K562 (cell line): ENCODE data around the gene KRT34.
"Not testable (repeated sequence)": the region's sequence is repeated elsewhere in the genome, so short reads cannot be mapped to it uniquely, and the experiment has no call there.

ENCODE experiments used
- BRD4 ChIP-seq: fragments of 200-600 bp; sonication (generic); IDR thresholded peaks from 2 replicates; pipeline ENCODE4 v1.6.1; 2017; ENCODE audit warnings: inconsistent platforms
- CBX3 ChIP-seq, 2 experiments: IDR thresholded peaks; 1 replicate in 1 of 2; 2 replicates in 1 of 2; pipeline ENCODE4 v1.6.1; 2012; ENCODE audit warnings: inconsistent platforms in 2 of 2, low read length in 2 of 2, borderline replicate concordance in 1 of 2, control low read depth in 1 of 2
- CBX8 ChIP-seq: fragments of 200-600 bp; sonication (generic); IDR thresholded peaks from 2 replicates; pipeline ENCODE4 v1.6.1; 2012; ENCODE audit warnings: borderline replicate concordance, mixed run types, low read depth, mild to moderate bottlenecking, moderate library complexity, mixed read lengths, low read length, control low read depth, inconsistent platforms; ENCODE audit not compliant: poor library complexity, severe bottlenecking; ENCODE audit errors: extremely low read depth
- CHD2 ChIP-seq: IDR thresholded peaks from 2 replicates; pipeline ENCODE4 v1.6.1; 2011; ENCODE audit warnings: low read depth, low read length
- EP300 ChIP-seq: IDR thresholded peaks from 2 replicates; pipeline ENCODE4 v1.6.1; 2012; ENCODE audit warnings: low read length, improper control_type of control experiment
- JUND ChIP-seq, 2 experiments: IDR thresholded peaks; 2 replicates in 1 of 2; 3 replicates in 1 of 2; pipeline ENCODE4 v1.6.1; 2011; ENCODE audit warnings: borderline replicate concordance in 2 of 2, low read depth in 2 of 2, low read length in 2 of 2, improper control_type of control experiment in 1 of 2, missing biosample characterization in 1 of 2, missing genetic modification characterization in 1 of 2, missing genetic modification reagents in 1 of 2
- KAT7 ChIP-seq: sonication (generic); formaldehyde crosslinking; IDR thresholded peaks from 2 replicates; pipeline ENCODE4 v1.8.0; 2022; ENCODE audit warnings: missing genetic modification reagents, mild to moderate bottlenecking, borderline replicate concordance
- SP2 ChIP-seq: IDR thresholded peaks from 2 replicates; pipeline ENCODE4 v1.6.1; 2011; ENCODE audit warnings: mild to moderate bottlenecking, low read depth, low read length, moderate library complexity; ENCODE audit not compliant: poor library complexity, severe bottlenecking; ENCODE audit errors: extremely low read depth
- TF ChIP-seq, protein P1 (sequence below): fragments of 250-450 bp; sonication (Bioruptor Pico); IDR thresholded peaks from 2 replicates; pipeline ENCODE4 v1.4.0; 2020; ENCODE audit warnings: mild to moderate bottlenecking, moderate library complexity
- TF ChIP-seq, protein P2 (sequence below): sonication (generic); formaldehyde crosslinking; IDR thresholded peaks from 2 replicates; pipeline ENCODE4 v1.9.0; 2022; ENCODE audit warnings: mild to moderate bottlenecking, missing genetic modification reagents

DNA sequence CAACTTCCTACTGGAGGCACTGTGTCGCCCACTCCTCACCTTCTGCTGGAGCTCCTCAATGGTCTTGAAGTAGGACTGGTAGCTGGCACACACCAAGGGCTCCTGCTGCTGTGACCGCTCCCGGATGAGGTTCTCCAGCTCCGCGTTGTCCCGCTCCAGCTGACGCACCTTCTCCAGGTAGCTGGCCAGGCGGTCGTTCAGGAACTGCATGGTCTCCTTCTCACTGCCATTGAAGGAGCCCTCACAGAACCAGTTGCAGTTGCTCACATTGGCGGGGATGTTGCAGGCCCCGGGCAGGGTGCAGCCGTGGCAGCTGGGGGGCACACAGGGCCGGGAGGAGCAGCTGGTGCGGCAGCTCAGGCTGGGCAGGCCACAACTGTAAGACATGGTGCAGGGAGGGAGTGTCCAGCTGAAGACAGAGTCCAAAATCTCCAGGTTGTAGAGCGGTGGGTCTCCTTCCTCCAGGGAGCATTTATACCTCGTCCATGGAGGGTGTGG lies 31.7 kb downstream of the KRT34 start, which contains the start of gene KRT33A:
- TF ChIP-seq KAT7; EP300; CHD2; SP2; CBX3 (IDR thresholded peaks at IDR 0.05; ENCODE audit: borderline replicate concordance in 1 of 2, low read length in 2 of 2); CBX8; JUND (IDR thresholded peaks at IDR 0.05; ENCODE audit: borderline replicate concordance, low read depth, low read length); JUND (tag; IDR thresholded peaks at IDR 0.05; ENCODE audit: borderline replicate concordance, low read depth, low read length); BRD4: not testable (repeated sequence)
- TF ChIP-seq, protein P1, sequence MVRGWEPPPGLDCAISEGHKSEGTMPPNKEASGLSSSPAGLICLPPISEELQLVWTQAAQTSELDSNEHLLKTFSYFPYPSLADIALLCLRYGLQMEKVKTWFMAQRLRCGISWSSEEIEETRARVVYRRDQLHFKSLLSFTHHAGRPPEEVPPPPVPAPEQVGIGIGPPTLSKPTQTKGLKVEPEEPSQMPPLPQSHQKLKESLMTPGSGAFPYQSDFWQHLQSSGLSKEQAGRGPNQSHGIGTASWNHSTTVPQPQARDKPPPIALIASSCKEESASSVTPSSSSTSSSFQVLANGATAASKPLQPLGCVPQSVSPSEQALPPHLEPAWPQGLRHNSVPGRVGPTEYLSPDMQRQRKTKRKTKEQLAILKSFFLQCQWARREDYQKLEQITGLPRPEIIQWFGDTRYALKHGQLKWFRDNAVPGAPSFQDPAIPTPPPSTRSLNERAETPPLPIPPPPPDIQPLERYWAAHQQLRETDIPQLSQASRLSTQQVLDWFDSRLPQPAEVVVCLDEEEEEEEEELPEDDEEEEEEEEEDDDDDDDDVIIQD (CRISPR knock-in tag) = not testable (repeated sequence)
- TF ChIP-seq, protein P2, sequence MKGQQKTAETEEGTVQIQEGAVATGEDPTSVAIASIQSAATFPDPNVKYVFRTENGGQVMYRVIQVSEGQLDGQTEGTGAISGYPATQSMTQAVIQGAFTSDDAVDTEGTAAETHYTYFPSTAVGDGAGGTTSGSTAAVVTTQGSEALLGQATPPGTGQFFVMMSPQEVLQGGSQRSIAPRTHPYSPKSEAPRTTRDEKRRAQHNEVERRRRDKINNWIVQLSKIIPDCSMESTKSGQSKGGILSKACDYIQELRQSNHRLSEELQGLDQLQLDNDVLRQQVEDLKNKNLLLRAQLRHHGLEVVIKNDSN (CRISPR knock-in tag) = not testable (repeated sequence)
